HG03575 (cell line): Measurements from ENCODE around the gene TBCK.
"Not testable (repeated sequence)": the region's sequence is repeated elsewhere in the genome, so short reads cannot be mapped to it uniquely, and the experiment has no call there.

Source experiments
- ATAC-seq: cut with Tn5 transposase; IDR thresholded peaks from one replicate; pipeline ENCODE4 v1.9.1; 2021; ENCODE audit not compliant: unreplicated experiment, insufficient number of reproducible peaks, low FRiP score; ENCODE audit errors: extremely low read depth

Gene TBCK

GRCh38 chr4:106162278-106162677, 153.7 kb downstream of the TBCK start:
- no peak for ATAC-seq

GRCh38 chr4:106160560-106160959, 155.4 kb downstream of the TBCK start:
- ATAC-seq = no peak

- ATAC-seq = no peak
Measured at GRCh38 chr4:106149911-106150310, 166.1 kb downstream of the TBCK start.

- no peak for ATAC-seq
Measured at GRCh38 chr4:106149026-106149425, 167.0 kb downstream of the TBCK start.

GRCh38 chr4:106142616-106143127, 173.3 kb downstream of the TBCK start:
- ATAC-seq = no peak

GRCh38 chr4:106140601-106141000, 175.4 kb downstream of the TBCK start:
- ATAC-seq = no peak

GRCh38 chr4:106136777-106137331, 179.2 kb downstream of the TBCK start:
- ATAC-seq = no peak

GRCh38 chr4:106132045-106132444, 184.0 kb downstream of the TBCK start:
- no peak for ATAC-seq

- ATAC-seq = no peak
Measured at GRCh38 chr4:106126062-106126461, 189.9 kb downstream of the TBCK start.

- not testable (repeated sequence) for ATAC-seq
Measured at GRCh38 chr4:106119949-106120555, 196.0 kb downstream of the TBCK start.

- no peak for ATAC-seq
Measured at GRCh38 chr4:106116025-106116424, 200.0 kb downstream of the TBCK start.

GRCh38 chr4:106114270-106114669, 201.7 kb downstream of the TBCK start:
- no peak for ATAC-seq

- ATAC-seq = not testable (repeated sequence)
Measured at GRCh38 chr4:106111778-106112469, 204.1 kb downstream of the TBCK start.

GRCh38 chr4:106109929-106110328, 206.1 kb downstream of the TBCK start:
- ATAC-seq = no peak

GRCh38 chr4:106105697-106106096, 210.3 kb downstream of the TBCK start:
- no peak for ATAC-seq

GRCh38 chr4:106104276-106104675, 211.7 kb downstream of the TBCK start:
- ATAC-seq = no peak

GRCh38 chr4:106096454-106096853, 219.6 kb downstream of the TBCK start:
- ATAC-seq = no peak

GRCh38 chr4:106095408-106095807, 220.6 kb downstream of the TBCK start:
- ATAC-seq = no peak

- no peak for ATAC-seq
Measured at GRCh38 chr4:106092361-106093040, 223.5 kb downstream of the TBCK start.

- ATAC-seq = no peak
Measured at GRCh38 chr4:106090826-106091225, 225.2 kb downstream of the TBCK start.
